IMR-90 (cell line): ENCODE results near the gene FAM120A. TPM values are rescaled to one million over a fixed set of nuclear protein-coding genes. Genes with fewer than 3 reads are reported as not detected.

ENCODE experiments used
- ATAC-seq: fragments of 200-7000 bp; cut with Tn5 transposase; 2 replicates; pipeline ENCODE4 v1.9.1; 2020; ENCODE audit warnings: low read depth, mild to moderate bottlenecking, moderate library complexity
- BruUV-seq: library from RNA; stranded (reverse); fragments of 400-500 nt; replicated peaks from 2 replicates; lab custom pipeline; 2021; lab: Mats Ljungman, UMichigan
- CTCF ChIA-PET: fragments of 300-600 bp; formaldehyde crosslinking; extraction: SDS; loops from one replicate; lab custom pipeline; 2021; ENCODE audit warnings: antibody characterized with exemption; lab: Yijun Ruan, JAX
- POLR2A ChIA-PET: fragments of 300-600 bp; sonication (Branson Sonifier 250); formaldehyde crosslinking; loops from one replicate; lab custom pipeline; 2022; ENCODE audit warnings: antibody characterized with exemption; ENCODE audit not compliant: unreplicated experiment; lab: Charles Lee
- DNase-seq: peaks from one replicate; pipeline ENCODE4 v3.0.0; 2013
- H2AFZ ChIP-seq: replicated peaks from 2 replicates; pipeline ENCODE3; 2013; ENCODE audit warnings: low read length, mild to moderate bottlenecking; ENCODE audit not compliant: poor library complexity
- H2AK5ac ChIP-seq: 2 replicates; pipeline ENCODE4 v1.6.1; 2013; ENCODE audit warnings: low read depth, low read length, inconsistent platforms
- H2AK9ac ChIP-seq: replicated peaks from 2 replicates; pipeline ENCODE3; 2013; ENCODE audit warnings: mild to moderate bottlenecking, low read depth, low read length, moderate library complexity; ENCODE audit not compliant: poor library complexity
- H2BK120ac ChIP-seq: 2 replicates; pipeline ENCODE4 v1.6.1; 2013; ENCODE audit warnings: low read depth, low read length, inconsistent platforms
- H2BK15ac ChIP-seq: 3 replicates; pipeline ENCODE4 v1.6.1; 2013; ENCODE audit warnings: low read depth, low read length, inconsistent platforms
- H2BK20ac ChIP-seq: 2 replicates; pipeline ENCODE4 v1.6.1; 2013; ENCODE audit warnings: low read depth, mild to moderate bottlenecking, inconsistent platforms, low read length, moderate library complexity
- H2BK5ac ChIP-seq: 2 replicates; pipeline ENCODE4 v1.6.1; 2013; ENCODE audit warnings: mild to moderate bottlenecking, low read depth, low read length, inconsistent platforms; ENCODE audit not compliant: poor library complexity, severe bottlenecking
- H3K14ac ChIP-seq: replicated peaks from 2 replicates; pipeline ENCODE4 v1.6.1; 2013; ENCODE audit warnings: low read depth, low read length, inconsistent platforms
- H3K18ac ChIP-seq: 2 replicates; pipeline ENCODE4 v1.6.1; 2013; ENCODE audit warnings: low read depth, low read length, control low read depth
- H3K23ac ChIP-seq: 2 replicates; pipeline ENCODE4 v1.6.1; 2013; ENCODE audit warnings: low read depth, low read length, inconsistent platforms
- H3K27ac ChIP-seq: 2 replicates; pipeline ENCODE4 v1.5.1; 2013; ENCODE audit warnings: mild to moderate bottlenecking, control low read depth, low read length; ENCODE audit not compliant: insufficient read depth
- H3K27me3 ChIP-seq: 2 replicates; pipeline ENCODE4 v1.6.1; 2013; ENCODE audit warnings: low read length; ENCODE audit not compliant: control insufficient read depth, insufficient read depth
- H3K36me3 ChIP-seq: 2 replicates; pipeline ENCODE4 v1.6.1; 2013; ENCODE audit warnings: low read length, mixed read lengths; ENCODE audit not compliant: control insufficient read depth, insufficient read depth
- H3K4ac ChIP-seq: 2 replicates; pipeline ENCODE4 v1.6.1; 2013; ENCODE audit warnings: low read depth, low read length, inconsistent platforms
- H3K4me1 ChIP-seq: 2 replicates; pipeline ENCODE4 v1.6.1; 2013; ENCODE audit warnings: low read length, mixed read lengths; ENCODE audit not compliant: control insufficient read depth, insufficient read depth
- H3K4me2 ChIP-seq: 2 replicates; pipeline ENCODE4 v1.6.1; 2013; ENCODE audit warnings: low read depth, mild to moderate bottlenecking, control low read depth, low read length, moderate library complexity
- H3K4me3 ChIP-seq: 2 replicates; pipeline ENCODE4 v1.5.1; 2013; ENCODE audit warnings: low read depth, mild to moderate bottlenecking, control low read depth, low read length, moderate library complexity; ENCODE audit not compliant: insufficient read depth
- H3K56ac ChIP-seq: 2 replicates; pipeline ENCODE4 v1.6.1; 2013; ENCODE audit warnings: low read length, inconsistent platforms; ENCODE audit not compliant: insufficient read depth; ENCODE audit errors: extremely low read depth
- H3K79me1 ChIP-seq, 2 experiments: 2 replicates each; pipeline ENCODE4 v1.6.1; 2013; ENCODE audit warnings: low read length in 2 of 2, inconsistent platforms in 1 of 2, low read depth in 1 of 2
- H3K9ac ChIP-seq: 2 replicates; pipeline ENCODE4 v1.6.1; 2013; ENCODE audit warnings: low read depth, low read length, control low read depth
- H3K9me1 ChIP-seq: 2 replicates; pipeline ENCODE4 v1.6.1; 2013; ENCODE audit warnings: low read length, inconsistent platforms; ENCODE audit not compliant: insufficient read depth
- H3K9me3 ChIP-seq: 2 replicates; pipeline ENCODE4 v1.6.1; 2013; ENCODE audit warnings: low read length; ENCODE audit not compliant: control insufficient read depth, insufficient read depth
- H4K20me1 ChIP-seq: 2 replicates; pipeline ENCODE4 v1.6.1; 2013; ENCODE audit warnings: low read length, inconsistent platforms; ENCODE audit not compliant: insufficient read depth
- H4K5ac ChIP-seq: 2 replicates; pipeline ENCODE4 v1.6.1; 2013; ENCODE audit warnings: mild to moderate bottlenecking, low read depth, low read length, control low read depth
- H4K8ac ChIP-seq, 2 experiments: 2 replicates each; pipeline ENCODE4 v1.6.1; 2013; ENCODE audit warnings: low read depth in 2 of 2, low read length in 2 of 2, control low read depth in 1 of 2, inconsistent platforms in 1 of 2
- H4K91ac ChIP-seq: 2 replicates; pipeline ENCODE4 v1.6.1; 2013; ENCODE audit warnings: low read depth, low read length, inconsistent platforms; ENCODE audit not compliant: insufficient read depth
- CEBPB ChIP-seq: IDR thresholded peaks from 2 replicates; pipeline ENCODE4 v1.6.1; 2012; ENCODE audit warnings: low read depth, low read length, improper control_type of control experiment
- CHD1 ChIP-seq: IDR thresholded peaks from 2 replicates; pipeline ENCODE4 v1.6.1; 2012; ENCODE audit warnings: low read depth, low read length, improper control_type of control experiment
- MAZ ChIP-seq: IDR thresholded peaks from 2 replicates; pipeline ENCODE4 v1.6.1; 2012; ENCODE audit warnings: low read depth, mild to moderate bottlenecking, low read length, improper control_type of control experiment, moderate library complexity, borderline replicate concordance
- RCOR1 ChIP-seq: IDR thresholded peaks from 2 replicates; pipeline ENCODE4 v1.6.1; 2012; ENCODE audit warnings: mild to moderate bottlenecking, low read length, improper control_type of control experiment; ENCODE audit not compliant: insufficient replicate concordance
- SMC3 ChIP-seq: fragments of 150-350 bp; IDR thresholded peaks from 2 replicates; pipeline ENCODE4 v1.6.1; 2016; ENCODE audit warnings: low read depth, mild to moderate bottlenecking, antibody characterized with exemption, low read length, moderate library complexity
- WGBS, 2 experiments: methylation state at CpG; one replicate each; pipeline versions ENCODE4 v1.1.5 to v1.1.7; 2013; ENCODE audit warnings: missing lambda C conversion rate in 2 of 2; ENCODE audit not compliant: insufficient read length in 1 of 2; ENCODE audit errors: extremely low coverage in 2 of 2; 5-methylcytosine and 5-hydroxymethylcytosine counted together
- dilution Hi-C: fragments of 300-500 bp; cut with HindIII; formaldehyde crosslinking; loops from one replicate; pipeline ENCODE4 v1.14.3; 2018; ENCODE audit warnings: low sequenced_read_pairs; ENCODE audit not compliant: unreplicated experiment
- in situ Hi-C: fragments of 300-500 bp; cut with MboI; formaldehyde crosslinking; loops from 3 replicates; pipeline ENCODE4 v1.14.3; 2019; ENCODE audit warnings: low sequenced_read_pairs, inconsistent platforms, mixed read lengths
- intact Hi-C: fragments of 100-400 bp; cut with micrococcal nuclease; formaldehyde crosslinking; loops from 2 replicates; pipeline ENCODE4 v1.10.0; 2022
- polyA plus RNA-seq, 3 experiments: library from polyadenylated mRNA; depleted of rRNA; stranded (reverse); fragments of >200 nt; gene quantifications; 2 replicates each; pipeline ENCODE4 v1.2.3, GENCODE V29; 2012; ENCODE audit warnings: low replicate concordance in 1 of 3
- total RNA-seq: library from RNA; depleted of rRNA; stranded (reverse); fragments of >200 nt; gene quantifications from 2 replicates; pipeline ENCODE4 v1.2.3, GENCODE V29; 2012
- TF ChIP-seq, protein P1 (sequence below): conservative IDR thresholded peaks from 2 replicates; pipeline ENCODE4 v1.5.1; 2012; ENCODE audit warnings: mild to moderate bottlenecking, low read depth, low read length, improper control_type of control experiment
- TF ChIP-seq, protein P2 (sequence below): fragments of 150-350 bp; IDR thresholded peaks from 2 replicates; pipeline ENCODE4 v1.6.1; 2016; ENCODE audit warnings: low read depth, mild to moderate bottlenecking, low read length, moderate library complexity, borderline replicate concordance

The FAM120A gene
- total and polyA plus RNA-seq, 2 of the 4 experiments (the other 2 are of a cell fraction): 61.6 to 75.1 TPM

DNA sequence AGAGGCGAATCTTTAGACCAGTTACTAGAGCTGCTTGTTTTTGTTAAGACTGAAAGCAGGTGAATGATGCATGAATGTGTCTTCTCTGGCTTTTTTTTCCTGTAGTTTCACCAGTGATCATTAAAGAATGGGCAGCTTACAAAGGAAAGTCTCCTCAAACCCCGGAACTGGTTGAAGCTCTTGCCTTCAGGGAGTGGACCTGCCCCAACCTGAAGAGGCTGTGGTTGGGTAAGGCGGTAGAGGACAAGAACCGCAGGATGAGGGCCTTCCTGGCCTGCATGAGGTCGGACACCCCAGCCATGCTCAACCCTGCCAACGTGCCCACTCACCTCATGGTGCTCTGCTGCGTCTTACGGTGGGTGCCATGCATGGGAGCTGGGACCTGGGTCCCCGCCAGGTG, 91.6 kb downstream of the FAM120A start:
- Histone ChIP-seq H4K91ac (no peak overlapping the region), H2BK20ac (no peak overlapping the region), H3K9me1 (peaks cover 9% of the 10 kb centered on the region; the same call in 1 of the 2 replicates), H3K23ac (no peak overlapping the region), H3K79me1 (peaks cover 21 to 55% of the 10 kb centered on the region in 2 experiments), H3K9me3 (no peaks in the 10 kb centered on the region), H3K18ac (no peak overlapping the region), H3K27me3 (no peaks in the 10 kb centered on the region), H3K27ac (no peak overlapping the region), H3K4me1 (no peaks in the 10 kb centered on the region), H2AK5ac (no peak overlapping the region), H4K5ac (no peak overlapping the region), H3K56ac (no peak overlapping the region), H4K8ac (no peak overlapping the region), H3K4ac (no peak overlapping the region), H3K14ac (no peak overlapping the region), H2BK5ac (no peak overlapping the region), H3K4me2 (no peak overlapping the region), H2BK120ac (no peak overlapping the region), H3K4me3 (no peak overlapping the region), H3K9ac (no peak overlapping the region), H3K36me3 (peaks cover 37% of the 10 kb centered on the region), H2BK15ac (no peak overlapping the region), H2AFZ (no peak overlapping the region), H2AK9ac (no peak overlapping the region), H4K20me1 (no peaks in the 10 kb centered on the region)
- intact Hi-C loops: no loop called here
- in situ Hi-C loops: no loop called here
- no peak for ATAC-seq
- dilution Hi-C loops: no loop called here
- BruUV-seq: no TSS peak
- TF ChIP-seq RCOR1: no peak
- no peak for TF ChIP-seq SMC3
- TF ChIP-seq, protein P1, sequence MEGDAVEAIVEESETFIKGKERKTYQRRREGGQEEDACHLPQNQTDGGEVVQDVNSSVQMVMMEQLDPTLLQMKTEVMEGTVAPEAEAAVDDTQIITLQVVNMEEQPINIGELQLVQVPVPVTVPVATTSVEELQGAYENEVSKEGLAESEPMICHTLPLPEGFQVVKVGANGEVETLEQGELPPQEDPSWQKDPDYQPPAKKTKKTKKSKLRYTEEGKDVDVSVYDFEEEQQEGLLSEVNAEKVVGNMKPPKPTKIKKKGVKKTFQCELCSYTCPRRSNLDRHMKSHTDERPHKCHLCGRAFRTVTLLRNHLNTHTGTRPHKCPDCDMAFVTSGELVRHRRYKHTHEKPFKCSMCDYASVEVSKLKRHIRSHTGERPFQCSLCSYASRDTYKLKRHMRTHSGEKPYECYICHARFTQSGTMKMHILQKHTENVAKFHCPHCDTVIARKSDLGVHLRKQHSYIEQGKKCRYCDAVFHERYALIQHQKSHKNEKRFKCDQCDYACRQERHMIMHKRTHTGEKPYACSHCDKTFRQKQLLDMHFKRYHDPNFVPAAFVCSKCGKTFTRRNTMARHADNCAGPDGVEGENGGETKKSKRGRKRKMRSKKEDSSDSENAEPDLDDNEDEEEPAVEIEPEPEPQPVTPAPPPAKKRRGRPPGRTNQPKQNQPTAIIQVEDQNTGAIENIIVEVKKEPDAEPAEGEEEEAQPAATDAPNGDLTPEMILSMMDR: no peak
- no peak for TF ChIP-seq CEBPB
- no peak for TF ChIP-seq CHD1
- TF ChIP-seq, protein P2, sequence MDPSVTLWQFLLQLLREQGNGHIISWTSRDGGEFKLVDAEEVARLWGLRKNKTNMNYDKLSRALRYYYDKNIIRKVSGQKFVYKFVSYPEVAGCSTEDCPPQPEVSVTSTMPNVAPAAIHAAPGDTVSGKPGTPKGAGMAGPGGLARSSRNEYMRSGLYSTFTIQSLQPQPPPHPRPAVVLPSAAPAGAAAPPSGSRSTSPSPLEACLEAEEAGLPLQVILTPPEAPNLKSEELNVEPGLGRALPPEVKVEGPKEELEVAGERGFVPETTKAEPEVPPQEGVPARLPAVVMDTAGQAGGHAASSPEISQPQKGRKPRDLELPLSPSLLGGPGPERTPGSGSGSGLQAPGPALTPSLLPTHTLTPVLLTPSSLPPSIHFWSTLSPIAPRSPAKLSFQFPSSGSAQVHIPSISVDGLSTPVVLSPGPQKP: no peak
- TF ChIP-seq MAZ: no peak
- DNase-seq: no peak
- POLR2A ChIA-PET: no interaction called here
- no CpG with 5 or more reads among the region's 9 CpGs for WGBS, 2 experiments
- CTCF ChIA-PET: no interaction called here
